Measurements from ENCODE around the gene TOX2.
"Not testable (repeated sequence)": the region's sequence is repeated elsewhere in the genome, so short reads cannot be mapped to it uniquely, and the experiment has no call there.

DNA sequence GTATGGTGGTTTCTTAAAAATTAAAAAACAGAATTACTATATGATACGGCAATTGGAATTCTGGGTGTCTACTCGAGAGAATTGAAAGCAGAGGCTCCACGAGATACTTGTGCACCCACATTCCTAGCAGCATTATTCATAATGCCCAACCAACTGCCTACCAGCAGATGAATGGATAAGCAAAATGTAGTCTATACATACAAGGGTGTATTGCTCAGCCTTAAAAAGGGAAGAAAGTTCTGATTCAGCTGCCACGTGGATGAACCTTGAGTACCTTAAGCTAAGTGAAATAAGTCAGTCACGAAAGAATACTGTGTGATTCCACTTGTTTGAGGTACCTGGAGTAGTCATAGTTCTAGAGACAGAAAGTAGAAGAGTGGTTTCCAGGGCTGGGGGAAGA lies 130.1 kb downstream of the TOX2 start:
- TF ChIP-seq, protein P1, sequence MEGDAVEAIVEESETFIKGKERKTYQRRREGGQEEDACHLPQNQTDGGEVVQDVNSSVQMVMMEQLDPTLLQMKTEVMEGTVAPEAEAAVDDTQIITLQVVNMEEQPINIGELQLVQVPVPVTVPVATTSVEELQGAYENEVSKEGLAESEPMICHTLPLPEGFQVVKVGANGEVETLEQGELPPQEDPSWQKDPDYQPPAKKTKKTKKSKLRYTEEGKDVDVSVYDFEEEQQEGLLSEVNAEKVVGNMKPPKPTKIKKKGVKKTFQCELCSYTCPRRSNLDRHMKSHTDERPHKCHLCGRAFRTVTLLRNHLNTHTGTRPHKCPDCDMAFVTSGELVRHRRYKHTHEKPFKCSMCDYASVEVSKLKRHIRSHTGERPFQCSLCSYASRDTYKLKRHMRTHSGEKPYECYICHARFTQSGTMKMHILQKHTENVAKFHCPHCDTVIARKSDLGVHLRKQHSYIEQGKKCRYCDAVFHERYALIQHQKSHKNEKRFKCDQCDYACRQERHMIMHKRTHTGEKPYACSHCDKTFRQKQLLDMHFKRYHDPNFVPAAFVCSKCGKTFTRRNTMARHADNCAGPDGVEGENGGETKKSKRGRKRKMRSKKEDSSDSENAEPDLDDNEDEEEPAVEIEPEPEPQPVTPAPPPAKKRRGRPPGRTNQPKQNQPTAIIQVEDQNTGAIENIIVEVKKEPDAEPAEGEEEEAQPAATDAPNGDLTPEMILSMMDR (conservative IDR thresholded peaks at IDR 0.05; ENCODE audit: low read depth, low read length): not testable (repeated sequence)
- TF ChIP-seq EZH2 (IDR thresholded peaks at IDR 0.05; ENCODE audit: low read length, unreplicated experiment): not testable (repeated sequence)

Measured in PC-3 (cell line).